Natural killer cell (primary cell): ENCODE measurements around the gene VAC14. TPM values are rescaled to one million over a fixed set of nuclear protein-coding genes. Genes with fewer than 3 reads are reported as not detected.

Experiments
- ATAC-seq, 3 donors: fragments of 150-1000 bp in 2 of 3; fragments of 200-7000 bp in 1 of 3; cut with Tn5 transposase; 1 replicate in 1 of 3; 2 replicates in 2 of 3; pipeline ENCODE4 v1.10.0; 2021; ENCODE audit warnings: mild to moderate bottlenecking in 2 of 3, moderate library complexity in 2 of 3
- DNase-seq, 2 donors: peaks; one replicate each; pipeline versions ENCODE4 v3.0.0 to v3.0.0-alpha.2; 2013 to 2021; ENCODE audit warnings: mixed read lengths in 1 of 2
- H3K27ac ChIP-seq: one replicate; pipeline ENCODE4 v1.5.1; 2013; ENCODE audit warnings: mild to moderate bottlenecking, low read length
- H3K27me3 ChIP-seq: one replicate; pipeline ENCODE4 v1.6.1; 2013; ENCODE audit warnings: low read length; ENCODE audit not compliant: control insufficient read depth, insufficient read depth
- H3K36me3 ChIP-seq: one replicate; pipeline ENCODE4 v1.6.1; 2013; ENCODE audit warnings: low read length; ENCODE audit not compliant: control insufficient read depth, insufficient read depth
- H3K4me1 ChIP-seq: one replicate; pipeline ENCODE4 v1.6.1; 2013; ENCODE audit warnings: low read length; ENCODE audit not compliant: control insufficient read depth, insufficient read depth
- H3K4me3 ChIP-seq: one replicate; pipeline ENCODE4 v1.5.1; 2013; ENCODE audit warnings: low read length
- H3K9me3 ChIP-seq: one replicate; pipeline ENCODE4 v1.6.1; 2013; ENCODE audit warnings: low read length; ENCODE audit not compliant: control insufficient read depth, insufficient read depth
- H3K27ac Mint-ChIP-seq, 2 donors: one replicate each; pipeline ENCODE4 v1.8.0; 2022; ENCODE audit warnings: mild to moderate bottlenecking in 2 of 2, mixed read lengths in 2 of 2, moderate library complexity in 1 of 2
- H3K27me3 Mint-ChIP-seq, 2 donors: one replicate each; pipeline ENCODE4 v1.8.0; 2022; ENCODE audit warnings: low read depth in 2 of 2, mixed read lengths in 2 of 2
- H3K36me3 Mint-ChIP-seq: one replicate; pipeline ENCODE4 v1.8.0; 2022; ENCODE audit warnings: mixed read lengths
- H3K4me1 Mint-ChIP-seq, 2 donors: one replicate each; pipeline ENCODE4 v1.8.0; 2022; ENCODE audit warnings: mixed read lengths in 2 of 2
- H3K4me3 Mint-ChIP-seq: one replicate; pipeline ENCODE4 v1.8.0; 2022; ENCODE audit warnings: mild to moderate bottlenecking, moderate library complexity, mixed read lengths
- H3K9me3 Mint-ChIP-seq, 2 donors: one replicate each; pipeline ENCODE4 v1.8.0; 2022; ENCODE audit warnings: mixed read lengths in 2 of 2
- WGBS: methylation state at CpG from one replicate; pipeline ENCODE4 v1.1.7; 2013; ENCODE audit warnings: missing lambda C conversion rate; ENCODE audit not compliant: insufficient coverage; 5-methylcytosine and 5-hydroxymethylcytosine counted together
- intact Hi-C: fragments of 100-400 bp; cut with micrococcal nuclease; formaldehyde crosslinking; loops from one replicate; pipeline ENCODE4 v1.14.2; 2022
- total RNA-seq, 4 donors: library from RNA; stranded (reverse); fragments of 120-200 nt in 1 of 4; gene quantifications; one replicate each; pipeline versions ENCODE4 v1.2.3 to v1.2.4, GENCODE V29; 2013 to 2022
- TF ChIP-seq, protein P1 (sequence below): fragments of 200-600 bp; IDR thresholded peaks from one replicate; pipeline ENCODE4 v1.8.0; 2022; ENCODE audit warnings: antibody characterized with exemption

The VAC14 gene
- total RNA-seq, 3 donors from 2014 or later (not counting 1 experiment from before 2014, with no cell fraction given): 33.9 to 45.6 (median 43.4) TPM

- TF ChIP-seq, protein P1, sequence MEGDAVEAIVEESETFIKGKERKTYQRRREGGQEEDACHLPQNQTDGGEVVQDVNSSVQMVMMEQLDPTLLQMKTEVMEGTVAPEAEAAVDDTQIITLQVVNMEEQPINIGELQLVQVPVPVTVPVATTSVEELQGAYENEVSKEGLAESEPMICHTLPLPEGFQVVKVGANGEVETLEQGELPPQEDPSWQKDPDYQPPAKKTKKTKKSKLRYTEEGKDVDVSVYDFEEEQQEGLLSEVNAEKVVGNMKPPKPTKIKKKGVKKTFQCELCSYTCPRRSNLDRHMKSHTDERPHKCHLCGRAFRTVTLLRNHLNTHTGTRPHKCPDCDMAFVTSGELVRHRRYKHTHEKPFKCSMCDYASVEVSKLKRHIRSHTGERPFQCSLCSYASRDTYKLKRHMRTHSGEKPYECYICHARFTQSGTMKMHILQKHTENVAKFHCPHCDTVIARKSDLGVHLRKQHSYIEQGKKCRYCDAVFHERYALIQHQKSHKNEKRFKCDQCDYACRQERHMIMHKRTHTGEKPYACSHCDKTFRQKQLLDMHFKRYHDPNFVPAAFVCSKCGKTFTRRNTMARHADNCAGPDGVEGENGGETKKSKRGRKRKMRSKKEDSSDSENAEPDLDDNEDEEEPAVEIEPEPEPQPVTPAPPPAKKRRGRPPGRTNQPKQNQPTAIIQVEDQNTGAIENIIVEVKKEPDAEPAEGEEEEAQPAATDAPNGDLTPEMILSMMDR: no peak
- no peaks in the 10 kb centered on the region for H3K4me1 Mint-ChIP-seq
- intact Hi-C loops: no loop called here
- H3K36me3 ChIP-seq: peaks cover 33% of the 10 kb centered on the region
- no peaks in the 10 kb centered on the region for H3K36me3 Mint-ChIP-seq
- H3K9me3 ChIP-seq: no peaks in the 10 kb centered on the region
- H3K27me3 ChIP-seq: no peaks in the 10 kb centered on the region
- H3K9me3 Mint-ChIP-seq: no peaks in the 10 kb centered on the region
- no peak for ATAC-seq
- H3K4me3 Mint-ChIP-seq: no peak overlapping the region
- 100% methylated on average over 3 of the region's 4 CpGs for WGBS
- no peak overlapping the region for H3K27ac Mint-ChIP-seq
- H3K27ac ChIP-seq: no peak overlapping the region
- no peak for DNase-seq
- no peaks in the 10 kb centered on the region for H3K27me3 Mint-ChIP-seq
- H3K4me1 ChIP-seq: no peaks in the 10 kb centered on the region
- H3K4me3 ChIP-seq: no peak overlapping the region
Measured at GRCh38 chr16:70767377-70768202, 33.4 kb downstream of the VAC14 start.

DNA sequence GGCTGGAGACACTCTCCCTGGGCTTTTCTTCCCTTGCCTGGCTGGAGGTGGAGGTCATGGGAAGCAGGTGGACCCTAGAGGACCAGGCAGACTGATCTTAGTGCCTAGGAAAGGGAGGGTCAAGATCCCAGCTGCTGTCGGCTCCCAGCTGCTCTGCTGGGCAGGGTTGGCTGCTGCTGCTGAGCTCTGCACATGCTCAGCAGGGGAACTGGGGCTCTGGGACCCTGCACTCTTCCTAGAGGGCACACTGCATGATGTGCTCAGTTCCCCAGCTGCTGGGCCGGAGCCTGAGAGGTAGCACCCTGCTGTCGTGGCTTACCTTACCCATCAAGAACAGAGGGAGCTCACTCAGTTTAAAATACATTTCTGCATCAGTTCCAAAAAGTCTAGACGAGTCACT is 34.3 kb downstream of the VAC14 start:
- H3K27me3 Mint-ChIP-seq: no peaks in the 10 kb centered on the region
- Histone ChIP-seq H3K4me1 (no peaks in the 10 kb centered on the region), H3K27ac (no peak overlapping the region), H3K9me3 (no peaks in the 10 kb centered on the region), H3K27me3 (no peaks in the 10 kb centered on the region), H3K36me3 (peaks cover 30% of the 10 kb centered on the region), H3K4me3 (no peak overlapping the region)
- H3K9me3 Mint-ChIP-seq: no peaks in the 10 kb centered on the region
- DNase-seq (no peak), ATAC-seq (no peak)
- intact Hi-C loops: no loop called here
- no peak overlapping the region for H3K4me3 Mint-ChIP-seq
- H3K27ac Mint-ChIP-seq: no peak overlapping the region
- H3K4me1 Mint-ChIP-seq: no peaks in the 10 kb centered on the region
- TF ChIP-seq, protein P1: no peak
- WGBS: 96% methylated on average over 4 of the region's 4 CpGs
- H3K36me3 Mint-ChIP-seq: no peaks in the 10 kb centered on the region

DNA sequence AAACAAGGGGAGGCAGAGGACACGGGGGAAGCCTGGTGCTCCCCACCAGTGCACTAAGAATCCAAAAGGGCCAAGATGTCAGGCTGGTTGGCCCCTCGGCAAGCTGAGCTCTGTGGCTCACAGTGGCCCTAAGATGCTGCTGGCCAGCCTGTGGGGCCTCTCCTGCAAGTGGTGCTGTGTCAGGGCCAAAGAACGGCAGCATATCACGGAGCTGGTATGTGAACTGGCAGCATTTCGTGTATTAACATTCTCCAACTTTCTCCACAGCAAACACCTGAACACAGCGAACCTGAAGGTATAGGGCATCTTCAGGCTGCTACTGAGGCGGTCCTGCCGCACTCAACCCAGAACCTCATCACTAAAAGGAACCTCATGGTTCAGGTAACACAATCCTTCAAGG is 34.8 kb downstream of the VAC14 start:
- no peak overlapping the region for H3K27ac ChIP-seq
- no peaks in the 10 kb centered on the region for H3K27me3 ChIP-seq
- H3K36me3 Mint-ChIP-seq: no peaks in the 10 kb centered on the region
- no peak overlapping the region for H3K4me3 ChIP-seq
- DNase-seq (no peak), ATAC-seq (no peak)
- no peaks in the 10 kb centered on the region for H3K9me3 ChIP-seq
- 96% methylated on average over 8 of the region's 8 CpGs for WGBS
- H3K27ac Mint-ChIP-seq: no peak overlapping the region
- H3K27me3 Mint-ChIP-seq: no peaks in the 10 kb centered on the region
- TF ChIP-seq, protein P1: no peak
- no peaks in the 10 kb centered on the region for H3K4me1 Mint-ChIP-seq
- no peaks in the 10 kb centered on the region for H3K4me1 ChIP-seq
- H3K9me3 Mint-ChIP-seq: no peaks in the 10 kb centered on the region
- peaks cover 25% of the 10 kb centered on the region for H3K36me3 ChIP-seq
- intact Hi-C loops: no loop called here
- no peak overlapping the region for H3K4me3 Mint-ChIP-seq

DNA sequence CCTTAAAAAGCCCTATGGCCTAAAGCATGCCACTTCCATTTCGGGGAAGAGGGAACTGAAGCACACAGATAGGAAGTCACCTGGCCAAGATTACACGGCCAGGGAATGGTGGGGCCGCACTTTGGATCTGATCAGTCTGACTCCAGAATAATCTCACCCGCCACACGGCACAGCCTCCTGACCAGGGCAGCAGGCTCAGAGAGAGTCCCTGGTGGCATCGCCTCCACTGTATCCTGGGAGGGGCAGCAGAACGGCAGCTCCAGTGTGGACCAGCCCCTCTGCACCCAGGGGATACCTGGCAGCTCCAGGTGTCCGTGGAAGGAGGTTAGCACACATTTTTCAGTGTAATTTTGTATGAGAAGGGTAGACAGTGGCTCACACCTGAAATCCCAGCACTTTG is 35.5 kb downstream of the VAC14 start:
- ATAC-seq (no peak), DNase-seq (no peak)
- H3K4me3 Mint-ChIP-seq: no peak overlapping the region
- Histone ChIP-seq H3K27ac (no peak overlapping the region), H3K36me3 (peaks cover 19% of the 10 kb centered on the region), H3K4me3 (no peak overlapping the region), H3K9me3 (no peaks in the 10 kb centered on the region), H3K4me1 (no peaks in the 10 kb centered on the region), H3K27me3 (no peaks in the 10 kb centered on the region)
- WGBS: 97% methylated on average over 8 of the region's 8 CpGs
- intact Hi-C loops: no loop called here
- H3K36me3 Mint-ChIP-seq: no peaks in the 10 kb centered on the region
- TF ChIP-seq, protein P1: no peak
- H3K27ac Mint-ChIP-seq: no peak overlapping the region
- no peaks in the 10 kb centered on the region for H3K9me3 Mint-ChIP-seq
- H3K4me1 Mint-ChIP-seq: no peaks in the 10 kb centered on the region
- no peaks in the 10 kb centered on the region for H3K27me3 Mint-ChIP-seq
